RPMI8226 (cell line): ENCODE measurements around the gene KYAT1.

ENCODE experiments used
- DNase-seq: peaks from one replicate; pipeline ENCODE4 v3.0.0-alpha.2; 2015

Gene KYAT1

GRCh38 chr9:128881884-128882676, at the start of gene KYAT1, which contains the start of gene LRRC8A:
TSS of gene KYAT1 (minus strand) at chr9:128881950. CDS start at chr9:128845405, 36,545 bp downstream.
TSS of gene LRRC8A (plus strand) at chr9:128882133. CDS start at chr9:128907165, 25,032 bp downstream.
- peak; percentile 100 for DNase-seq

GRCh38 chr9:128929560-128929959, 47.8 kb upstream of the KYAT1 start:
- no peak for DNase-seq

GRCh38 chr9:128928624-128929023, 46.9 kb upstream of the KYAT1 start:
- DNase-seq: no peak

GRCh38 chr9:128927731-128928411, 46.1 kb upstream of the KYAT1 start:
- DNase-seq: peak; percentile 64

GRCh38 chr9:128923493-128923883, 41.7 kb upstream of the KYAT1 start:
- DNase-seq: no peak

GRCh38 chr9:128921881-128922763, 40.4 kb upstream of the KYAT1 start:
- DNase-seq: no peak

- no peak for DNase-seq
Observed at GRCh38 chr9:128920381-128921058, 38.8 kb upstream of the KYAT1 start, which contains the start of gene PHYHD1. TSS of gene PHYHD1 (plus strand) at chr9:128920982. CDS start at chr9:128922324, 1,342 bp downstream.

GRCh38 chr9:128919402-128920089, 37.8 kb upstream of the KYAT1 start:
- no peak for DNase-seq

- no peak for DNase-seq
Observed at GRCh38 chr9:128918921-128919320, 37.2 kb upstream of the KYAT1 start.

GRCh38 chr9:128917151-128917849, 35.5 kb upstream of the KYAT1 start:
- no peak for DNase-seq

- no peak for DNase-seq
Observed at GRCh38 chr9:128916745-128917144, 35.0 kb upstream of the KYAT1 start.

- DNase-seq: no peak
Observed at GRCh38 chr9:128916204-128916603, 34.5 kb upstream of the KYAT1 start.

GRCh38 chr9:128913995-128914772, 32.4 kb upstream of the KYAT1 start:
- no peak for DNase-seq

- DNase-seq: no peak
Observed at GRCh38 chr9:128913048-128913900, 31.5 kb upstream of the KYAT1 start.

GRCh38 chr9:128912270-128912853, 30.6 kb upstream of the KYAT1 start:
- no peak for DNase-seq

GRCh38 chr9:128911529-128912035, 29.8 kb upstream of the KYAT1 start:
- DNase-seq: no peak

- DNase-seq: no peak
Observed at GRCh38 chr9:128910906-128911305, 29.2 kb upstream of the KYAT1 start.

- no peak for DNase-seq
Observed at GRCh38 chr9:128909859-128910258, 28.1 kb upstream of the KYAT1 start.

GRCh38 chr9:128908372-128908771, 26.6 kb upstream of the KYAT1 start:
- no peak for DNase-seq
